NCI-H2107 treated with DMSO at 0.1 percent for 48 hours (cell line): ENCODE results near the gene UBE2L5.

Experiments
- DNase-seq: peaks from one replicate; lab custom pipeline; 2025; ENCODE audit not compliant: unreplicated experiment; lab: John Stamatoyannopoulos, UW

The UBE2L5 gene

GRCh38 chr13:30404207-30404606 is 18.1 kb upstream of the UBE2L5 start:
- no peak for DNase-seq

- DNase-seq = no peak
Measured at GRCh38 chr13:30406779-30407416, 15.4 kb upstream of the UBE2L5 start.

GRCh38 chr13:30408319-30409101 is 13.8 kb upstream of the UBE2L5 start:
- no peak for DNase-seq

GRCh38 chr13:30409886-30410704 is 12.2 kb upstream of the UBE2L5 start:
- no peak for DNase-seq

GRCh38 chr13:30410705-30411125 is 11.6 kb upstream of the UBE2L5 start:
- DNase-seq = no peak

GRCh38 chr13:30412346-30412745 is 9.9 kb upstream of the UBE2L5 start:
- DNase-seq = no peak

- DNase-seq = no peak
Measured at GRCh38 chr13:30413842-30414241, 8.5 kb upstream of the UBE2L5 start.

- DNase-seq = no peak
Measured at GRCh38 chr13:30415430-30416030, 6.8 kb upstream of the UBE2L5 start.

GRCh38 chr13:30416471-30416870 is 5.8 kb upstream of the UBE2L5 start:
- DNase-seq = no peak

GRCh38 chr13:30418075-30418716 is 4.1 kb upstream of the UBE2L5 start:
- no peak for DNase-seq

- no peak for DNase-seq
Measured at GRCh38 chr13:30418717-30419459, 3.4 kb upstream of the UBE2L5 start.

- no peak for DNase-seq
Measured at GRCh38 chr13:30421093-30422053, 920 bp upstream of the UBE2L5 start.

GRCh38 chr13:30423891-30424290 is 1.6 kb downstream of the UBE2L5 start:
- DNase-seq = no peak

GRCh38 chr13:30429235-30429634 is 6.9 kb downstream of the UBE2L5 start:
- DNase-seq = no peak

GRCh38 chr13:30429721-30430694 is 7.7 kb downstream of the UBE2L5 start:
- no peak for DNase-seq

- DNase-seq = no peak
Measured at GRCh38 chr13:30431269-30431940, 9.1 kb downstream of the UBE2L5 start.

- DNase-seq = no peak
Measured at GRCh38 chr13:30435911-30436451, 13.7 kb downstream of the UBE2L5 start.
